Urothelium cell line (cell line): ENCODE data around the gene ALG3.
A peak's percentile ranks its signal among the peaks of the same experiment; 100 is the strongest.
"Not testable (repeated sequence)": the region's sequence is repeated elsewhere in the genome, so short reads cannot be mapped to it uniquely, and the experiment has no call there.

Experiments used
- DNase-seq: peaks from one replicate; pipeline ENCODE4 v3.0.0; 2011; ENCODE audit warnings: low spot score, mixed read lengths
- FAIRE-seq: peaks from 2 replicates; lab custom pipeline; 2011; peaks lifted over from hg19 to GRCh38; lab: Jason Lieb, UNC

The ALG3 gene

GRCh38 chr3:184248454-184249411 lies at the start of gene ALG3:
Gene ALG3, minus strand, starts transcription at chr3:184248962. Its CDS starts 22 bp downstream, at chr3:184248940.
- no peak for FAIRE-seq
- peak; percentile 80 for DNase-seq

DNA sequence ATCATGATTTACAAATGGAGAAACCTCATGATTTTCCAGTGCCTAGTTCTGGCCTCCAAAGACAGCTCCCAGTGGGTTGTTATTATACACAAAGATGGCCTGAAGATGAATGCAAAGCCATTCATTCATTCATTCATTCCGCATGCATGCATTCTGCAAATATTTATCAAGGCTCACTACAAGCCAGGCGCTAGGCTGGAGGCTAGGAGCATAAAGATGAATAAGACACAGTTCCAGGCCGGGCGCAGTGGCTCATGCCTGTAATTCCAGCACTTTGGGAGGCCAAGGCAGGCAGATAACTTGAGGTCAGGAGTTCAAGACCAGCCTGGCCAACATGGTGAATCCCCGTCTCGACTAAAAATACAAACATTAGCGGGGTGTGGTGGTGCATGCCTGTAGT lies 47.9 kb upstream of the ALG3 start:
- no peak for FAIRE-seq
- no peak for DNase-seq

GRCh38 chr3:184295771-184296170 lies 47.0 kb upstream of the ALG3 start:
- FAIRE-seq (no peak), DNase-seq (no peak)

GRCh38 chr3:184291738-184292445 lies 43.1 kb upstream of the ALG3 start:
- no peak for FAIRE-seq
- DNase-seq, result no peak

- no peak for FAIRE-seq
- no peak for DNase-seq
Observed at GRCh38 chr3:184291044-184291737, 42.4 kb upstream of the ALG3 start.

DNA sequence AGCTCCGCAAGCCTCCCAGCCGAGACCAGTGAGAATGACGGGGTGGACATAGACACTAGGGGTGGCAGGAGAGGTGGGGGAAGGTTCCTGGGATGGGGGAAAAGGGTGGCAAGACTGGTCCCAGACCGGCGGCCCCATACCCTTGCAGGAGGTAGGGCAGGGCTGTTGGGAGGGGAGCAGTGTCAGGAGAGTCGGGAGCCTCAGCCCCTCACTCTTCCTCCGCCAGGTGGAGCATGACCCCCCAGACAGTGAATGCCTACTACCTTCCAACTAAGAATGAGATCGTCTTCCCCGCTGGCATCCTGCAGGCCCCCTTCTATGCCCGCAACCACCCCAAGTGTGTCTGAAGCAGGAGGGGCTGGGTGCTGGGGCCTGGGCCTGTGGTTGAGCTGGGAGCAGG lies 41.6 kb upstream of the ALG3 start:
- FAIRE-seq (no peak), DNase-seq (no peak)

DNA sequence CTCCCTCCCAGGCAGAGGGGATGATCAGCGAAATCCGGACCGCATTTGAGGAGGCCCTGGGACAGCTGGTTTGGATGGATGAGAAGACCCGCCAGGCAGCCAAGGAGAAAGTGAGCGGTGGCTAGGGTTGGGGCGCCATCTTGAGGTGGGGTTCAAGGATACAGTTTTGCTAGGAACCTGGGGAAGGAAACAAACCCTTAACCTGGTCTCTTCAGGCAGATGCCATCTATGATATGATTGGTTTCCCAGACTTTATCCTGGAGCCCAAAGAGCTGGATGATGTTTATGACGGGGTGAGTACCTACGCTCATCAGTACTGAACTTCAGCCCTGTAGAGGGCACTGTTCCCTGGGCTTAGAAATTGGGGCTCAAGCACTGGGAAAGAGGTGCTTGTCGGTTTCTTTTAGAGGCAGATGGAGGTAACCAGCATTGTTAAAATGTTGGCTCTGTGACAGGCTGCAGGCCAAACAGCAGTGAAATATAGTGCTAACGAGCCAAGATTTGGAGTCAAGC lies 40.7 kb upstream of the ALG3 start:
- DNase-seq (peak; percentile 75), FAIRE-seq (no peak)

DNA sequence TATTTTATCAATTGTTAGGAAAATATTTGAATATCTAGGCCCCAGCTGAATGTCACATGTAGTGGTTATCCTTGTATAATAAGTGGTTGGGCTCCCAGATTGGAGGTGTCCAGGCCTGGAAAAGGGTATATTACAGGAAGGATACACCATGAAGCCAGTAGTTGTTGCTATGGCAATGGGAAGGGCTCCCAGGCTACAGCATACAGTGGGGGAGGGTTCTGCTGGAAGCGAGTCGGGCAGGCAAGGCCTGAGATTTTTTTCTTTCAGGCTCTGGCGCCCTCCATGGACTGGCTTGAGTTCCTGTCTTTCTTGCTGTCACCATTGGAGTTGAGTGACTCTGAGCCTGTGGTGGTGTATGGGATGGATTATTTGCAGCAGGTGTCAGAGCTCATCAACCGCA lies 35.9 kb upstream of the ALG3 start:
- peak; percentile 62 for DNase-seq
- no peak for FAIRE-seq

DNA sequence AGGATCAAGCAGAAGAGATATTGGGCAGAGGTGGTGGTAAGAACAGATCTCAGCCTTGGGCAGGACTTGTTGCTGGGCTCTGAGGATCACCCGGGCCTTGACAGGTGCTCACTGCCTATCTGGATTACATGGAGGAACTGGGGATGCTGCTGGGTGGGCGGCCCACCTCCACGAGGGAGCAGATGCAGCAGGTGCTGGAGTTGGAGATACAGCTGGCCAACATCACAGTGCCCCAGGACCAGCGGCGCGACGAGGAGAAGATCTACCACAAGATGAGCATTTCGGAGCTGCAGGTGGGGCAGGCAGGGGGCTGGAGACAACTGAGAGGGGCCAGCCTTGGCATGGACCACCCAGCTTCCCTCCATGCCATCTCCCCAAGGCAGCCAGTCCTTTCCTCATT lies 34.9 kb upstream of the ALG3 start:
- FAIRE-seq (no peak), DNase-seq (no peak)

- FAIRE-seq, result no peak
- DNase-seq, result no peak
Observed at GRCh38 chr3:184282941-184283340, 34.2 kb upstream of the ALG3 start.

- no peak for FAIRE-seq
- DNase-seq, result no peak
Observed at GRCh38 chr3:184277366-184277765, 28.6 kb upstream of the ALG3 start.

- no peak for FAIRE-seq
- DNase-seq, result no peak
Observed at GRCh38 chr3:184275961-184276910, 27.5 kb upstream of the ALG3 start, which contains the start of gene ECE2. Gene ECE2, plus strand, starts transcription at chr3:184276022. Its CDS starts 132 bp downstream, at chr3:184276154.

DNA sequence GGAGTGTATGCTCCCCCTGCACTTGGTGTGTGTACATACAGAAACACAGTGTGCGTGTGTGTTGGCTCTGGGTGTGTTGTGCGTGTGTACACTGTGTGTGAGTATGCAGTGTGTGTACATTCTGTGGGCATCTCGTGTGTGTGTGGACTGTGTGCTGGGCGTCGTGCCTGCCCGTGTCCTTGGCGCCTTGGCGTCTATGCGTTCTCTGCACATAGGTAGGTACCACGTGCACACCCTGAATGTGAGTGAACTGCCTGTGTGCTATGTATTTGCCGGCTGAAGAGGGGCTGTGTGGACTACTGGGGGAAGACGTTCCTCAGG lies 26.6 kb upstream of the ALG3 start:
- FAIRE-seq, result peak; percentile 80

GRCh38 chr3:184272269-184272668 lies 23.5 kb upstream of the ALG3 start:
- DNase-seq, result no peak
- FAIRE-seq, result no peak

More for the DNA sequence above, 26.6 kb upstream of the ALG3 start:
- DNase-seq, result no peak

DNA sequence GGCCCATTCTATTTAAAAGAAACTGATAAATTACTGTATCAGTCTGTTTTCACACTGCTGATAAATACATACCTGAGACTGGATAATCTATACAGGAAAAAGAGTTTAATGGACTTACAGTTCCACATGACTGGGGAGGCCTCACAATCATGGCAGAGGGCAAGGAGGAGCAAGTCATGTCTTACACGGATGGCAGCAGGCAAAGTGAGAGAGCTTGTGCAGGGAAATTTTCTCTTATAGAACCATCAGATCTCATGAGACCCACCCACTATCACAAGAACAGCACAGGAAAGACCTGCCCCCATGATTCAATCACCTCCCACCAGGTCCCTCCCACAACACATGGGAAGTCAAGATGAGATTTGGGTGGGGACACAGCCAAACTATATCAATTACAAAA lies 18.5 kb upstream of the ALG3 start:
- FAIRE-seq, DNase-seq: not testable (repeated sequence)

DNA sequence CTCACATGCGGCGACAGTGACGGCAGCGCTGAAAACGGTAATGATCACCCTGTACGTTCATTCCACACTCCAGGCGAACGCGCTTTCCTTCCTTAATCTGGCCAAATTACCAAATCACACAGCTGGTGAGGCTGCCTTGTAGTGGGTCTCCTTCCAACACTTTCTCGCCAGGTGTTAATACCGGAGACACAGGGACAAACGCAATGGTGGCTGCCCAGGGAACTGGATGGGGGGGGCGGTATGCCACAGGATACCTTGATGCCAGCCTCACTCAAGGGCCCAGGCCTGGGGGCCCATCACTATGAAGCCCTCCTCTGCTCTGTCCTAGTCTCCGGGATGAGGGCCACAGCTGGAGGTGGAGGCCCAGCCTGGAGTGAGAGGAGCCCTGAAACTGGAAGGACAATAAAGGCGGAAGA lies 14.0 kb upstream of the ALG3 start:
- no peak for FAIRE-seq
- no peak for DNase-seq

- FAIRE-seq (peak; percentile 9), DNase-seq (no peak)
Observed at GRCh38 chr3:184261854-184262763, 13.3 kb upstream of the ALG3 start.

- peak; percentile 37 for FAIRE-seq
Observed at GRCh38 chr3:184261270-184261853, 12.6 kb upstream of the ALG3 start, which contains the start of gene CAMK2N2. Gene CAMK2N2, minus strand, starts transcription at chr3:184261553. Its CDS starts 268 bp downstream, at chr3:184261285.

More at GRCh38 chr3:184261270-184261853, 12.6 kb upstream of the ALG3 start, which contains the start of gene CAMK2N2:
- DNase-seq, result peak; percentile 96
